K562 (cell line): ENCODE data around the gene PPP2R3B.

Source experiments
- FOXP1 ChIP-seq: sonication (generic); formaldehyde crosslinking; IDR thresholded peaks from 2 replicates; pipeline ENCODE4 v1.8.0; 2022; ENCODE audit warnings: mild to moderate bottlenecking, missing genetic modification reagents
- KLF1 ChIP-seq: fragments of 450-650 bp; IDR thresholded peaks from 2 replicates; pipeline ENCODE4 v1.6.1; 2016; ENCODE audit warnings: missing genetic modification characterization, missing compliant biosample characterization
- LARP7 ChIP-seq: fragments of 450-650 bp; IDR thresholded peaks from 2 replicates; pipeline ENCODE4 v1.6.1; 2016
- POLR2A ChIP-seq: fragments of 450-650 bp; conservative IDR thresholded peaks from 2 replicates; pipeline ENCODE4 v1.6.1; 2016
- RBBP5 ChIP-seq: fragments of 200-600 bp; sonication (generic); IDR thresholded peaks from 2 replicates; pipeline ENCODE4 v1.6.1; 2012; ENCODE audit warnings: borderline replicate concordance, mild to moderate bottlenecking, low read length, control low read depth, inconsistent platforms; ENCODE audit not compliant: insufficient read depth, poor library complexity, severe bottlenecking
- RBM15 ChIP-seq: fragments of 200-400 bp; formaldehyde crosslinking; IDR thresholded peaks from 2 replicates; pipeline ENCODE4 v1.6.1; 2018; ENCODE audit warnings: mild to moderate bottlenecking, low read length, moderate library complexity; ENCODE audit not compliant: insufficient read depth
- TAF1 ChIP-seq: IDR thresholded peaks from 2 replicates; pipeline ENCODE4 v1.6.1; 2011; ENCODE audit warnings: mild to moderate bottlenecking, low read length, moderate library complexity; ENCODE audit not compliant: insufficient read depth, control insufficient read depth, severe bottlenecking; ENCODE audit errors: extremely low read depth
- ZC3H11A ChIP-seq: IDR thresholded peaks from 2 replicates; pipeline ENCODE4 v1.6.1; 2012; ENCODE audit warnings: low read depth, low read length, improper control_type of control experiment
- ZNF274 ChIP-seq: IDR thresholded peaks from 2 replicates; pipeline ENCODE4 v1.6.1; 2011; ENCODE audit warnings: low read depth, mild to moderate bottlenecking, low read length, moderate library complexity, borderline replicate concordance
- ZNF561 ChIP-seq: fragments of 450-650 bp; formaldehyde crosslinking; conservative IDR thresholded peaks from 2 replicates; pipeline ENCODE4 v1.4.0; 2020; ENCODE audit warnings: mild to moderate bottlenecking, moderate library complexity
- TF ChIP-seq, protein P1 (sequence below): sonication (generic); formaldehyde crosslinking; IDR thresholded peaks from 2 replicates; pipeline ENCODE4 v1.8.0; 2022; ENCODE audit warnings: mild to moderate bottlenecking, missing genetic modification reagents
- TF ChIP-seq, protein P2 (sequence below), 3 experiments: IDR thresholded peaks in 2 of 3; conservative IDR thresholded peaks in 1 of 3; 2 replicates each; pipeline ENCODE4 v1.5.1; 2011 to 2012; ENCODE audit warnings: low read length in 3 of 3, mild to moderate bottlenecking in 3 of 3, control low read depth in 2 of 3, improper control_type of control experiment in 1 of 3, inconsistent platforms in 1 of 3, low read depth in 1 of 3, mixed read lengths in 1 of 3, moderate library complexity in 1 of 3; ENCODE audit not compliant: insufficient read depth in 2 of 3
- TF ChIP-seq, protein P3 (sequence below): fragments of 250-450 bp; sonication (Bioruptor Pico); IDR thresholded peaks from 2 replicates; pipeline ENCODE4 v1.9.0; 2021; ENCODE audit warnings: mild to moderate bottlenecking

DNA sequence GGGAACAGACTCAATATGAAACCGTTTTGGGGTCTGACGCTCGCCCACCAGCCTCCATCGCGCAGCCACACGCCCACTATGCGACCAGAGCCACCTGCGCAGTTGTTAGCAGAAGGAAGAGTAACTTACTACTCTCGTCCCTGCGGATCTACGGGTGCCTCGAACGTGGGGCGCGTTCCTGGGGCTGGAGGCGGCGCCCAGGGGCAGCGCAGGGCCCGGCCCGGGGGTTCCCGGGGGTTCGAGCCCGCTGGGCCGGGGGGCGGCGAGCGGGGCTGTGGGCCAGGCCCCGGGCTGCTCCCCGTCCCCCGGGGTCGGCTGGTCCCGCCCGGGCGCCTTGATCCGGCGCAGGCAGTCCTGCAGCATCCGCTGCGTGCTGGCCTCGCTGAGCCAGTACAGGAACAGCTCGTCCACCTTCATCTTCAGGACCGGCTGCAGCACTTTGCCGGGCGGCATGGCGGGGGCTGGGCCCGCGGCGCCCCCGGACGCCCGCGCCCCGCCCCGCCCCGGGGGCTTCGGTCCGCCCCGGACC, 404 bp downstream of the PPP2R3B start:
- no peak for TF ChIP-seq ZC3H11A
- TF ChIP-seq RBM15: no peak
- no peak for TF ChIP-seq TAF1
- TF ChIP-seq LARP7: no peak
- no peak for TF ChIP-seq RBBP5
- TF ChIP-seq, protein P1, sequence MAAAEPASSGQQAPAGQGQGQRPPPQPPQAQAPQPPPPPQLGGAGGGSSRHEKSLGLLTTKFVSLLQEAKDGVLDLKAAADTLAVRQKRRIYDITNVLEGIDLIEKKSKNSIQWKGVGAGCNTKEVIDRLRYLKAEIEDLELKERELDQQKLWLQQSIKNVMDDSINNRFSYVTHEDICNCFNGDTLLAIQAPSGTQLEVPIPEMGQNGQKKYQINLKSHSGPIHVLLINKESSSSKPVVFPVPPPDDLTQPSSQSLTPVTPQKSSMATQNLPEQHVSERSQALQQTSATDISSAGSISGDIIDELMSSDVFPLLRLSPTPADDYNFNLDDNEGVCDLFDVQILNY (CRISPR knock-in tag): no peak
- TF ChIP-seq, protein P2, sequence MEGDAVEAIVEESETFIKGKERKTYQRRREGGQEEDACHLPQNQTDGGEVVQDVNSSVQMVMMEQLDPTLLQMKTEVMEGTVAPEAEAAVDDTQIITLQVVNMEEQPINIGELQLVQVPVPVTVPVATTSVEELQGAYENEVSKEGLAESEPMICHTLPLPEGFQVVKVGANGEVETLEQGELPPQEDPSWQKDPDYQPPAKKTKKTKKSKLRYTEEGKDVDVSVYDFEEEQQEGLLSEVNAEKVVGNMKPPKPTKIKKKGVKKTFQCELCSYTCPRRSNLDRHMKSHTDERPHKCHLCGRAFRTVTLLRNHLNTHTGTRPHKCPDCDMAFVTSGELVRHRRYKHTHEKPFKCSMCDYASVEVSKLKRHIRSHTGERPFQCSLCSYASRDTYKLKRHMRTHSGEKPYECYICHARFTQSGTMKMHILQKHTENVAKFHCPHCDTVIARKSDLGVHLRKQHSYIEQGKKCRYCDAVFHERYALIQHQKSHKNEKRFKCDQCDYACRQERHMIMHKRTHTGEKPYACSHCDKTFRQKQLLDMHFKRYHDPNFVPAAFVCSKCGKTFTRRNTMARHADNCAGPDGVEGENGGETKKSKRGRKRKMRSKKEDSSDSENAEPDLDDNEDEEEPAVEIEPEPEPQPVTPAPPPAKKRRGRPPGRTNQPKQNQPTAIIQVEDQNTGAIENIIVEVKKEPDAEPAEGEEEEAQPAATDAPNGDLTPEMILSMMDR (IDR thresholded peaks at IDR 0.05 in 2 of 3, conservative IDR thresholded peaks at IDR 0.05 in 1 of 3; ENCODE audit: insufficient read depth in 2 of 3, low read depth in 1 of 3, low read length in 3 of 3): no peak
- TF ChIP-seq KLF1 (tag): no peak
- no peak for TF ChIP-seq POLR2A
- TF ChIP-seq ZNF274: no peak
- TF ChIP-seq FOXP1 (CRISPR knock-in tag): no peak
- TF ChIP-seq ZNF561 (CRISPR knock-in tag): no peak
- TF ChIP-seq, protein P3, sequence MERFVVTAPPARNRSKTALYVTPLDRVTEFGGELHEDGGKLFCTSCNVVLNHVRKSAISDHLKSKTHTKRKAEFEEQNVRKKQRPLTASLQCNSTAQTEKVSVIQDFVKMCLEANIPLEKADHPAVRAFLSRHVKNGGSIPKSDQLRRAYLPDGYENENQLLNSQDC: no peak
